Subcutaneous abdominal adipose tissue (tissue), 5 donors: Measurements from ENCODE around the gene LYPLAL1.
"Not testable (repeated sequence)": the region's sequence is repeated elsewhere in the genome, so short reads cannot be mapped to it uniquely, and the experiment has no call there.

ENCODE experiments used
- H3K27ac ChIP-seq: one replicate; pipeline ENCODE4 v1.7.0; 2013; ENCODE audit warnings: low read depth, mild to moderate bottlenecking, inconsistent platforms, low read length, moderate library complexity
- H3K27me3 ChIP-seq, 5 donors: one replicate each; pipeline ENCODE4 v1.7.0; 2013; ENCODE audit warnings: low read length in 5 of 5, inconsistent platforms in 1 of 5; ENCODE audit not compliant: control insufficient read depth in 5 of 5, insufficient read depth in 4 of 5
- H3K36me3 ChIP-seq, 5 donors: one replicate each; pipeline ENCODE4 v1.7.0; 2013; ENCODE audit warnings: low read length in 5 of 5; ENCODE audit not compliant: control insufficient read depth in 5 of 5, insufficient read depth in 5 of 5
- H3K4me1 ChIP-seq, 5 donors: one replicate each; pipeline ENCODE4 v1.7.0; 2013; ENCODE audit warnings: low read length in 5 of 5, mild to moderate bottlenecking in 3 of 5, moderate library complexity in 1 of 5; ENCODE audit not compliant: control insufficient read depth in 5 of 5, insufficient read depth in 5 of 5
- H3K4me3 ChIP-seq, 5 donors: one replicate each; pipeline ENCODE4 v1.7.0; 2013; ENCODE audit warnings: low read length in 5 of 5, low read depth in 1 of 5
- H3K9ac ChIP-seq, 5 donors: one replicate each; pipeline ENCODE4 v1.7.0; 2013; ENCODE audit warnings: low read length in 5 of 5, mild to moderate bottlenecking in 4 of 5, moderate library complexity in 3 of 5
- H3K9me3 ChIP-seq, 5 donors: one replicate each; pipeline ENCODE4 v1.7.0; 2013; ENCODE audit warnings: low read length in 5 of 5; ENCODE audit not compliant: control insufficient read depth in 5 of 5
- donor health status: healthy.
- donor health status: healthy.
- donor health status: healthy.
- donor health status: healthy.
- donor health status: healthy.

Gene LYPLAL1

GRCh38 chr1:219232890-219233289 is 59.2 kb downstream of the LYPLAL1 start:
- Histone ChIP-seq H3K9me3 (no peaks in the 10 kb centered on the region), H3K36me3 (peaks cover 0 to 7% (median 0%) of the 10 kb centered on the region in 5 donors), H3K9ac (no peak overlapping the region), H3K27me3 (no peaks in the 10 kb centered on the region), H3K4me1 (peaks cover 0 to 1% (median 0%) of the 10 kb centered on the region in 5 donors), H3K27ac (no peak overlapping the region), H3K4me3 (no peak overlapping the region)

DNA sequence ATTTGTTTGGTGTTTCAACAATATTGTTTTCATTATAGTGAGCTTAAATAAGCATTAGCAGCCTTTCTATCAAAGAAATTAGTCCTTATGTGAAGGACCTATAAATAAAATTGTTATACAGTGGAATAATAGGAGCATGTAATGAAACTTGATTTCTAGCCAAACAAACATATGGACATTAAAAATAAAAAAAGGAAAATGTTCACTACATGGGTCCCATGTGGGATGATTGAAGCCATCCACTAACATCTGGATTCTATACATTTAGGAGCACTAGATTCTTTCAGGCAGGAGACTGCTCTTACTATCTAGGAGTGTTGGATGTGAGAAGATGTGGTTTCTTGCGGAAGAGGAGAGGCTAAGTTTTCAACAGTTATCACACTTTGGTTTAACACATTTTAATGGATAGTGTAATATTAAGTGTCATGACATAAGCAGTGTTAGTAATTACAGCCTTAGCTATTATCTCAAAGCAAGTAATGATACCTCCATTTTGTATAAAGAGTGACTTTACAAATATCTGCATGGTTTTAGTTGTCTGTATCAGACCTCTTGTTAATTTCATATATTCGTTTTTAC is 62.3 kb downstream of the LYPLAL1 start:
- Histone ChIP-seq H3K27ac (no peak overlapping the region), H3K36me3 (no peaks in the 10 kb centered on the region), H3K4me3 (no peak overlapping the region), H3K9ac (no peak overlapping the region), H3K4me1 (no peaks in the 10 kb centered on the region), H3K27me3 (no peaks in the 10 kb centered on the region), H3K9me3 (no peaks in the 10 kb centered on the region)

DNA sequence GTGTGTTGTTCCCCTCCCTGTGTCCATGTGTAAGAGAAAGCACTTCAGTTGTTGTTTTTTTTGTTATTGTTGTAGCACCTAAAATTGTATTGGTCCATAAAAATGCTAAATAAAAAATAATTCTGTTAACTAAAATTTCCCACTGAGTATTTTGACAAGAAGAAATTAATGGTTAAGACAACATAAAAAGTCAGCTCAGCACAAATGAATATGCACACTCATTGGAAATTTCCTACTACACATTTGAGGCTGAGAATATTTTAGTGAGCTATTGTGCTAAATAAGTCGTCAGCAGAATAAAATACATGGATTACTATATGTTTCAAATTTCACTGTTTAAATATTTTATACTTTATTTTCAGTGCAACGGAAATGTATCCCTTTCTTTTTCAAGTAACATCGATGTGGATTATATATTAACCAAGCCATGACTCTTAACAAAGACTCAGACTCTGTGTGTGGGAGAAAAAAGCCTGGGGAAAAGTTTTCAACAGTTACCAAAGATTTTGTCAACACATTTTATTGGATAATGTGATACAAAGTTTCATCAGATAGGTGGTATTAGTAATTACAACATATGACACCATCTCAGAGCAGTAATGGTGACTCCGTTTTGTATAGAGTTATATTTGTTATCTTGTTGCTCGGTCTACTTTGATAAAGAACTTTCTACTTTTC is 63.4 kb downstream of the LYPLAL1 start:
- Histone ChIP-seq H3K4me1 (no peaks in the 10 kb centered on the region), H3K4me3 (no peak overlapping the region), H3K27me3 (no peaks in the 10 kb centered on the region), H3K9me3 (no peaks in the 10 kb centered on the region), H3K36me3 (peaks cover 0 to 3% (median 0%) of the 10 kb centered on the region in 5 donors), H3K27ac (no peak overlapping the region), H3K9ac (no peak overlapping the region)

DNA sequence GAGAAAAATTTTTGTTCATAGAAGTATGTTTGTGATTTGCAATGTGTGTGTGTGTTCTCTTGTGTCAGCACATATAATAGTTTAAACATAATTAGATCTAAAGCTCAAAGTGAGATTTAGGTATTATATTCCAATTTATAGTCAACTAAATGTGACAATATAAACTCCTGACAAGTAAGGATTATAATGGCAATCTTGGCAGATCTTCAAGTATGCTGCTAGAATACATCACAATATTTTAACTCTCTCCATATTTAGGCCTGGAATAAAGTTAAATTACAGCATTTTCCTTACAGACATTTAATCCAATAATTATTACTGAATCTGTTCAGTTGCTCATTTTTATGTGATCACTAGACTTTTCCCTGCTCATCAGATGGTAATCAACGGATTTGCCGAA is 65.8 kb downstream of the LYPLAL1 start:
- H3K27ac ChIP-seq: no peak overlapping the region
- H3K27me3 ChIP-seq: no peaks in the 10 kb centered on the region
- no peaks in the 10 kb centered on the region for H3K4me1 ChIP-seq
- H3K36me3 ChIP-seq: peaks cover 0 to 3% (median 0%) of the 10 kb centered on the region in 5 donors
- H3K4me3 ChIP-seq: no peak overlapping the region
- no peaks in the 10 kb centered on the region for H3K9me3 ChIP-seq
- H3K9ac ChIP-seq: no peak overlapping the region

- Histone ChIP-seq H3K27me3 (no peaks in the 10 kb centered on the region), H3K27ac (no peak overlapping the region), H3K36me3 (peaks cover 0 to 9% (median 0%) of the 10 kb centered on the region in 5 donors), H3K4me1 (no peaks in the 10 kb centered on the region), H3K4me3 (no peak overlapping the region), H3K9ac (no peak overlapping the region), H3K9me3 (no peaks in the 10 kb centered on the region)
These were observed 71.2 kb downstream of the LYPLAL1 start for GRCh38 chr1:219244864-219245263.

- no peak overlapping the region for H3K27ac ChIP-seq
- no peak overlapping the region for H3K4me3 ChIP-seq
- peaks cover 0 to 7% (median 0%) of the 10 kb centered on the region in 5 donors for H3K36me3 ChIP-seq
- no peak overlapping the region for H3K9ac ChIP-seq
- no peaks in the 10 kb centered on the region for H3K4me1 ChIP-seq
- H3K27me3 ChIP-seq: no peaks in the 10 kb centered on the region
- H3K9me3 ChIP-seq: peaks cover 0 to 4% (median 0%) of the 10 kb centered on the region in 5 donors
These were observed 73.8 kb downstream of the LYPLAL1 start for GRCh38 chr1:219247441-219247840.

GRCh38 chr1:219250468-219250867 is 76.8 kb downstream of the LYPLAL1 start:
- H3K27ac ChIP-seq, H3K9ac ChIP-seq, H3K9me3 ChIP-seq, H3K27me3 ChIP-seq, H3K36me3 ChIP-seq, H3K4me3 ChIP-seq, H3K4me1 ChIP-seq: not testable (repeated sequence)

DNA sequence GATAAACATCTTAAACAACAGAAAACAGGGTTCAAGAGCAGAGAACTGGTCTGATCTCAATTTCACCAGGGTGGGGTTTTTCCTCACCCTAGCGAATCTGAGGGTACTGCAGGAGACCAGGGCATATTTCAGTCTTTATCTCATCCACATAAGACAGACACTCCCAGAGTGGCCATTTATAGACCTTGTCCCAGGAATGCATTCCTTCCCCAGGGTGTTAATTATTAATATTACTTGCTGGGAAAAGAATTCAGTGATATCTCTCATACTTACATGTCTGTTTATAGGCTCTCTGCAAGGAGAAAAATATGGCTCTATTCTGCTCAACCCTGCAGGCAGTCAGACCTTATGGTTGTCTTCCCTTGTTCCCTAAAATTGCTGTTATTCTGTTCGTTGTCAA is 84.1 kb downstream of the LYPLAL1 start:
- Histone ChIP-seq H3K4me1 (no peaks in the 10 kb centered on the region), H3K27ac (no peak overlapping the region), H3K9ac (no peak overlapping the region), H3K27me3 (no peaks in the 10 kb centered on the region), H3K4me3 (no peak overlapping the region), H3K36me3 (peaks cover 0 to 5% (median 0%) of the 10 kb centered on the region in 5 donors), H3K9me3 (peaks cover 0 to 10% (median 3%) of the 10 kb centered on the region in 5 donors)

- Histone ChIP-seq H3K4me3 (no peak overlapping the region), H3K27me3 (no peaks in the 10 kb centered on the region), H3K9me3 (peaks cover 2 to 10% (median 4%) of the 10 kb centered on the region in 5 donors), H3K4me1 (peaks cover 0 to 10% (median 0%) of the 10 kb centered on the region in 5 donors), H3K36me3 (peaks cover 0 to 5% (median 0%) of the 10 kb centered on the region in 5 donors), H3K27ac (no peak overlapping the region), H3K9ac (no peak overlapping the region)
These were observed 87.8 kb downstream of the LYPLAL1 start for GRCh38 chr1:219261454-219261853.
